NCI-H128 (cell line): ENCODE data around the gene ACOT11.
"Not testable (repeated sequence)": the region's sequence is repeated elsewhere in the genome, so short reads cannot be mapped to it uniquely, and the experiment has no call there.

Experiments used
- DNase-seq: peaks from one replicate; lab custom pipeline; 2025; ENCODE audit not compliant: unreplicated experiment; lab: John Stamatoyannopoulos, UW

Gene ACOT11

GRCh38 chr1:54547601-54548388 lies at the start of gene ACOT11:
Gene ACOT11 (plus strand): TSS chr1:54548228. CDS start chr1:54548310, 82 bp downstream.
- DNase-seq: no peak

- DNase-seq: no peak
Measured at GRCh38 chr1:54498383-54499096, 49.5 kb upstream of the ACOT11 start.

GRCh38 chr1:54499097-54499359 lies 49.0 kb upstream of the ACOT11 start:
- no peak for DNase-seq

- DNase-seq: no peak
Measured at GRCh38 chr1:54499360-54500106, 48.5 kb upstream of the ACOT11 start.

- DNase-seq: no peak
Measured at GRCh38 chr1:54500107-54500431, 48.0 kb upstream of the ACOT11 start.

- DNase-seq: no peak
Measured at GRCh38 chr1:54501849-54502248, 46.2 kb upstream of the ACOT11 start.

- DNase-seq: no peak
Measured at GRCh38 chr1:54502342-54502741, 45.7 kb upstream of the ACOT11 start.

- DNase-seq: no peak
Measured at GRCh38 chr1:54506594-54506993, 41.4 kb upstream of the ACOT11 start.

GRCh38 chr1:54507033-54507870 lies 40.8 kb upstream of the ACOT11 start:
- DNase-seq: no peak

GRCh38 chr1:54510715-54511270 lies 37.2 kb upstream of the ACOT11 start:
- no peak for DNase-seq

GRCh38 chr1:54513921-54514580 lies 34.0 kb upstream of the ACOT11 start:
- DNase-seq: not testable (repeated sequence)

GRCh38 chr1:54516249-54516920 lies 31.6 kb upstream of the ACOT11 start:
- no peak for DNase-seq

GRCh38 chr1:54517496-54517895 lies 30.5 kb upstream of the ACOT11 start:
- DNase-seq: no peak

GRCh38 chr1:54518489-54518888 lies 29.5 kb upstream of the ACOT11 start:
- no peak for DNase-seq

- no peak for DNase-seq
Measured at GRCh38 chr1:54519709-54520108, 28.3 kb upstream of the ACOT11 start.

GRCh38 chr1:54520631-54521321 lies 27.3 kb upstream of the ACOT11 start:
- DNase-seq: no peak

- not testable (repeated sequence) for DNase-seq
Measured at GRCh38 chr1:54526565-54526964, 21.5 kb upstream of the ACOT11 start.

GRCh38 chr1:54528613-54529012 lies 19.4 kb upstream of the ACOT11 start:
- no peak for DNase-seq

- DNase-seq: no peak
Measured at GRCh38 chr1:54532033-54532432, 16.0 kb upstream of the ACOT11 start.
